NCI-H460 (cell line): ENCODE data around the gene MYO10. TPM values are rescaled to one million over a fixed set of nuclear protein-coding genes. Genes with fewer than 3 reads are reported as not detected.
"Not testable (repeated sequence)": the region's sequence is repeated elsewhere in the genome, so short reads cannot be mapped to it uniquely, and the experiment has no call there.

Source experiments
- DNase-seq: peaks from one replicate; pipeline ENCODE4 v3.0.0-alpha.2; 2016; ENCODE audit warnings: low read depth; ENCODE audit errors: extremely low read depth
- total RNA-seq: library from RNA; depleted of rRNA; stranded (reverse); fragments of >200 nt; shearing (Covaris generic); gene quantifications from 2 replicates; pipeline ENCODE4 v1.2.3, GENCODE V29; 2014

The MYO10 gene
- total RNA-seq, 1 experiment from 2014 or later = 13.0 TPM

GRCh38 chr5:16831326-16831725 lies 104.8 kb downstream of the MYO10 start:
- not testable (repeated sequence) for DNase-seq

DNA sequence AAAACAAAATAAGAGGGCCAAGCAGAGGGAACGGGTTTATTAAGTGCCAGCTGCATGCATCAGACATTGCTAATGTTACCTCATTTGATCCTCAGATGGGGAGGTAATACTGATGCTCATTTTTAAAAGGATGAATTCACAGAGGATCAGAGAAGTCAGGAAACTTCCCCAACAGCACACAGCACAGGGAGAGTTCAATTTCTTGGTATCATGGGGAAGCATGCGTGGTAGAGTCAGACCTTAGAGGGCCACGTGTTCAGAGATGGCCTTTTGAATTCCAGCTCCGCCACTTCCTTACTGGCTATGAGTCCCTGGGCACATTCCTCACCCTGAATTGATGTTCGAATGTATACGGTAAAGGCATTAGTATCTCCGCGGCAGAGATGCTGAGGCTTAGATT lies 108.3 kb downstream of the MYO10 start:
- DNase-seq = no peak

DNA sequence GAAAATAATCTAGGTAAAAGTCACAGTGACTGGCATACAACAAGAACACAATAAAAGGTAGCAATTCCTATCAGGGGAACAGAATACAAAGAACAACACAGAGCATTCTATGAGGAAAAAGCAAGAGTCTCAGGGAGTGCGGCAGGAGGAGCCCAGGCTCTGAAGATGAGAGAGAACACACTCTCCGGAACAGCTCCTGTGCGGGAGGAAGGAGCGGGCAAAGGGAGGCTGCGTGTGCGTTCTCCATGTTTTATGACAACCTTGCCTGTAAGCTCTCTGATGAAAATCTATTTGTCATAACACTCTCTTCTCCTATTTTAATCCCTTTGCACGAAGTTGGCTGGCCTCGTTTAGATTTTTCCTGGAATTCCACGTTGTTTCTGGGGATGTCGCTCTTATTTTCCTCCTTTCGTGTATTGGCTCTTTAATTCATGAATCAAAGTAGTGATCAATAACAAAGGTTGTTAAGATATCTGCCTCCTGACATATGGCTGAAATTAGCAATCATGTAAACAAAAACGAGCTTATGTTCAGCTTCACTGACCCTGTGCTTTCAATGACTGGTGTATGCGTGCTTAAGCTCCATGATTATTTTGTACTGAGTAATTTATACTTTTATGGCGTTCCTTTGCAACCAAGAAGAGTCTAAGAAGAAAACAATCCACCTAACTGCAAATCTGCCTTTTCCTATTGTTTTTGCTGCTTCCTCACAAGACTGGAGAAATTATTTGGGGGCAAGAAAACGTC lies 109.5 kb downstream of the MYO10 start:
- no peak for DNase-seq

GRCh38 chr5:16819522-16820167 lies 116.4 kb downstream of the MYO10 start:
- no peak for DNase-seq

GRCh38 chr5:16815432-16815831 lies 120.7 kb downstream of the MYO10 start:
- DNase-seq = no peak

- peak; percentile 9 for DNase-seq
Observed at GRCh38 chr5:16812911-16813310, 123.2 kb downstream of the MYO10 start.

DNA sequence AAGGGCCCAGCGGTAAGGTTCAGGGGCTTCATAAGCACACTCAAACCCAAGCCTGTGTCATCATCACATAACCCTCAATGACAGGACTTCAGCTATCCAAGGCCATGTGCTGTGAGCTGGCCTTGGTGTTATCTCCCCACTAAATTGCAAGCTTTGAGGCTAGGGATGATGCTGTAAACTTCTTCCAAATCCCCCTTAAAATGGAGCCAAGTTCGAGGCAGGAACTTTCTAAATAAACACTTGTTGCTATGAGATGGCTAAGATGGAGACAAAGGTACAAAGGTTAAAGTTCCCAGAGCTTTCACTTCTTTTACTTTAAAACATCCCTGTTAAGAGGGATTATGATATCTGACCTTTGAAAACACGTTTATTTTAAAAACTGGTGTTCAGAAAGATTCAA lies 123.6 kb downstream of the MYO10 start:
- no peak for DNase-seq

- no peak for DNase-seq
Observed at GRCh38 chr5:16810208-16810854, 125.8 kb downstream of the MYO10 start.

GRCh38 chr5:16809395-16810207 lies 126.5 kb downstream of the MYO10 start:
- DNase-seq = no peak

DNA sequence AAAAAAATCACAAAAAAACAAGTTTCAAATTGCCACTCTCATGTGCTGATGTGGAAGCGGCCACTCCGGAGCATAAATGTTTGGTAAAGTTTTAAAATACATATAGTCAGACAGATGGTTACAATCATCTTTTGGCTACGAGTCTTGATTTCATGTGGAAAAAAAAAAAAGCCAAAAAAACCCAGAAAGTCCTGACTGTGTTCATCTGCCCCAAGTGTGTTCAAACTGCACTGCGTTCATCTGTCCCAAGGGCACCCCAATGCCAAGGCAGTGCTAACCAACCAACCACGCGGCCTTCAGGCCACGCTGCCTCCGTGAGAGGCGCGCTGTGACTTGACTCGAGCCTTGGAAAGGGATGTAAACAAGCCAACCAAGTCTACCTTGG lies 127.1 kb downstream of the MYO10 start:
- DNase-seq = no peak

- no peak for DNase-seq
Observed at GRCh38 chr5:16808021-16808420, 128.1 kb downstream of the MYO10 start.

DNA sequence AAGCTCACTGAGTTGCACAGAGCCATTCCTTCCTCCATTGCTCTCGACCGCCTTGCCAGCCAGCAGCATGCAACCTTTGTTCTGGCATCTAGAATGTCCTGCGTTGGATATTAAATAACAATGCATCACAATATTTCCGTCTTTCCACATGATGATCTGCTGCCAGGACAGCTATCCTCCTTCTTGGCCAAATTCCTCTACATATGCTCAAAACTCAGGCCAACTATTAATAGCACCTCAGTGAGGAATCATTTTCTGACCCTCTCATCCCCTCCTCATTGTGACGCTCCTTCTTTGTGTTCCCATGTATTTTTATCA lies 128.6 kb downstream of the MYO10 start:
- no peak for DNase-seq

- no peak for DNase-seq
Observed at GRCh38 chr5:16806711-16807546, 129.2 kb downstream of the MYO10 start.

- DNase-seq = no peak
Observed at GRCh38 chr5:16805486-16805885, 130.6 kb downstream of the MYO10 start.

DNA sequence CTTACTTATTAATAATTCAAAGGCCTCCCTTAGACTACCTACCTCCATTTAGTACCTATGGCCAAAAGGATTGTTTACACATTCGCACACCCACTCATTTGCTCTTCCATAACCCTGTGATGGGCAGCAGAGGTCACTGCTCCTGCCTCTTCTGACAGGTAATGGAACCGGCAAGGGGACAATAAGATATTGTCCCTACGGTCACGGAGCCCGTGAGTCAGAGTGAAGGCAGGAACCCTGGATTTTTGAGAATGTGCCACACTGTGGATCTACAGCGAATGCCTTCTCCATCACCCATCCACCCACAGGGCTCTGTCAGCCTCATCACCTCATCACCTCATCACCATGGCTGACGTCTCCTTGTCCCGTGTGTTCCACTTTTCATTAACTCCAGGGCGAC lies 132.3 kb downstream of the MYO10 start:
- DNase-seq = no peak

DNA sequence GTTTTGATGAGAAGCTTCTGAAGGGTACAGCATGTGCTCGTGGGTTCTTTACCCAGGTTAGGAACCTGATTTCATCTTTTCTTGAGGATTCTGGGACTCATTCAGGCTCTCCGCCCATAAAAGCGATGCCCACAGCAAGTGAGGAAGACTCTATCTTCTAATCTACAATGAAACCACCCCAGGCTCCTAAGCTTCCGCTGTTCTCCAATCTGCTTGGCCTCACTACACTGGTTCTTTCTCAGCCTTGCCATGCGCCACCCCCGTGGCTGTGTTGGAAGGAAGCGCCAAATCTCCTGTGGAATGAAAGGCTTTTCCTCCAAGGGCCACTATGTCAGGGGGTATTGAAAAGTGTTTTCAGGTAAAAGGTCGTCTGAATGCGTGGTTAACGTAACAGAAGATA lies 135.6 kb downstream of the MYO10 start:
- DNase-seq = no peak

DNA sequence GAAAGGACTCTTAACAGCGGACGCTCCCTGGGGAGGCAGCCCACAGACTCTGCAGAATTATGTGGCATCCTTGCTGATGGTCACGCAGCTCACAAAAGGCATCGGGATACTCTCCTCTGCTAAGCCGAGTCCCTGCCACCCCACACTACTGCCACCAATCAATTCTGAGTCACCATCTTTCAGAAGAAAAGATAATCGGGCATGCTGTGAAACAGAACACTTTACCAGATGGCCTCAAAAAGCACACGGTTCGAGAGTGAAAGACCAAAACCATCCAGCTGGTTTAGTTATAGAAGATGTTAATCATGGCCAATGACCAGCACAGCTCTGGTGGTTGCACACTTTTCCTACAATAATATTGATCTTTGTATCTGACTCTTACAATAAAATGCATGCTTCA lies 136.3 kb downstream of the MYO10 start:
- no peak for DNase-seq

DNA sequence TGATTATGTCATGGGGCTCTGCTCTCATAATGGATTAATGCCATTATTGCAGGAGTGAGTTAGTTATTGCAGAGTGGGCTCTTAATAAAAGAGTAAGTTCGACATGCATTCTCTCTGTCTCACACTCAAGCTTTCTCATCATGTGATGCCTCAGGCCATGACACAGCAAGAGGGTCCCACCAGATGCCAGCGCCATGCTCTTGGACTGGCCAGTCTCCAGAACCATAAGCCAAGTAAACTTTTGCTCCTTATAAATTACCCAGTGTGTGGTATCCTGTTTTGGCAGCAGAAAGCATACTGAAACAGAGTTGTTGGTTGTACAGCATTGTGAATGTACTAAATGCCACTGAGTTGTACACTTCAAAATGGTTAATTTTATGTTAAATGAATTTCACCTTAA lies 138.1 kb downstream of the MYO10 start:
- no peak for DNase-seq

GRCh38 chr5:16794269-16794913 lies 141.7 kb downstream of the MYO10 start:
- DNase-seq = no peak
